HepG2 (cell line): Measurements from ENCODE around the gene ADM. TPM values are rescaled to one million over a fixed set of nuclear protein-coding genes. Genes with fewer than 3 reads are reported as not detected.

Experiments
- ATF1 ChIP-seq: IDR thresholded peaks from 2 replicates; pipeline ENCODE4 v1.6.1; 2016; ENCODE audit warnings: mild to moderate bottlenecking, control low read depth
- EEA1 ChIP-seq: sonication (generic); formaldehyde crosslinking; IDR thresholded peaks from 2 replicates; pipeline ENCODE4 v1.5.1; 2020; ENCODE audit warnings: mild to moderate bottlenecking, missing genetic modification reagents, borderline replicate concordance
- GTF3A ChIP-seq: sonication (generic); formaldehyde crosslinking; conservative IDR thresholded peaks from 2 replicates; pipeline ENCODE4 v1.4.0; 2020; ENCODE audit warnings: mild to moderate bottlenecking, missing genetic modification reagents
- HNRNPH1 ChIP-seq: fragments of 200-400 bp; formaldehyde crosslinking; optimal IDR thresholded peaks from 2 replicates; pipeline ENCODE3; 2017; ENCODE audit warnings: mild to moderate bottlenecking, low read depth, low read length
- HNRNPUL1 ChIP-seq: fragments of 200-400 bp; formaldehyde crosslinking; IDR thresholded peaks from 2 replicates; pipeline ENCODE4 v1.6.1; 2017; ENCODE audit warnings: low read depth, mild to moderate bottlenecking, low read length, moderate library complexity
- HOXA3 ChIP-seq: sonication (generic); formaldehyde crosslinking; IDR thresholded peaks from 2 replicates; pipeline ENCODE4 v1.5.0; 2020; ENCODE audit warnings: missing genetic modification reagents
- KDM4B ChIP-seq: sonication (generic); formaldehyde crosslinking; IDR thresholded peaks from 2 replicates; pipeline ENCODE4 v1.4.0; 2020; ENCODE audit warnings: missing genetic modification reagents
- MAZ ChIP-seq, 2 experiments: sonication (generic) in 1 of 2; formaldehyde crosslinking in 1 of 2; IDR thresholded peaks; 2 replicates each; pipeline versions ENCODE4 v1.5.0 to v1.6.1; 2012 to 2020; ENCODE audit warnings: low read depth in 2 of 2, mild to moderate bottlenecking in 2 of 2, borderline replicate concordance in 1 of 2, improper control_type of control experiment in 1 of 2, low read length in 1 of 2, missing genetic modification reagents in 1 of 2, moderate library complexity in 1 of 2
- PRMT3 ChIP-seq: sonication (generic); formaldehyde crosslinking; IDR thresholded peaks from 2 replicates; pipeline ENCODE4 v1.8.1; 2022; ENCODE audit warnings: low read depth, mild to moderate bottlenecking, moderate library complexity, missing genetic modification reagents, borderline replicate concordance
- RBAK ChIP-seq: sonication (generic); formaldehyde crosslinking; IDR thresholded peaks from 2 replicates; pipeline ENCODE4 v1.5.1; 2020; ENCODE audit warnings: mild to moderate bottlenecking, missing genetic modification reagents
- REXO4 ChIP-seq: sonication (generic); formaldehyde crosslinking; IDR thresholded peaks from 2 replicates; pipeline ENCODE4 v1.8.0; 2022; ENCODE audit warnings: missing genetic modification reagents, mild to moderate bottlenecking, borderline replicate concordance
- RFXAP ChIP-seq: sonication (generic); formaldehyde crosslinking; IDR thresholded peaks from 2 replicates; pipeline ENCODE4 v1.4.0; 2020; ENCODE audit warnings: missing genetic modification reagents, borderline replicate concordance
- SIX1 ChIP-seq: sonication (generic); formaldehyde crosslinking; IDR thresholded peaks from 2 replicates; pipeline ENCODE4 v1.4.0; 2020; ENCODE audit warnings: missing genetic modification reagents, borderline replicate concordance
- SNAI1 ChIP-seq: sonication (generic); formaldehyde crosslinking; IDR thresholded peaks from 2 replicates; pipeline ENCODE4 v1.5.0; 2020; ENCODE audit warnings: mild to moderate bottlenecking, missing genetic modification reagents, borderline replicate concordance
- SYNCRIP ChIP-seq: fragments of 200-400 bp; formaldehyde crosslinking; IDR thresholded peaks from 2 replicates; pipeline ENCODE4 v1.6.1; 2018; ENCODE audit warnings: mild to moderate bottlenecking, low read depth, low read length; ENCODE audit not compliant: insufficient read depth
- ZFP36 ChIP-seq: fragments of 150-350 bp; IDR thresholded peaks from 2 replicates; pipeline ENCODE4 v1.6.1; 2018; ENCODE audit warnings: borderline replicate concordance, low read length, low read depth; ENCODE audit not compliant: partially characterized antibody
- ZFP36L2 ChIP-seq: sonication (generic); formaldehyde crosslinking; IDR thresholded peaks from 2 replicates; pipeline ENCODE4 v1.4.0; 2020; ENCODE audit warnings: missing genetic modification reagents
- ZNF672 ChIP-seq: sonication (generic); formaldehyde crosslinking; IDR thresholded peaks from 2 replicates; pipeline ENCODE4 v1.8.1; 2022; ENCODE audit warnings: missing genetic modification reagents
- polyA plus RNA-seq, 8 experiments: library from polyadenylated mRNA; depleted of rRNA in 3 of 8; stranded (reverse) in 7 of 8; unstranded in 1 of 8; fragments of >200 nt; fragmentation: Illumina TruSeq in 4 of 8; extraction: Trizol in 4 of 8; gene quantifications; 2 replicates each; pipeline versions ENCODE4 v1.2.1 to v1.2.3, GENCODE V29; 2011 to 2016; ENCODE audit warnings: low read depth in 4 of 8, missing spikeins in 1 of 8, mixed read lengths in 1 of 8; ENCODE audit not compliant: insufficient read depth in 1 of 8
- total RNA-seq, 5 experiments: library from RNA; depleted of rRNA; stranded (reverse); fragments of >200 nt; fragmentation: Illumina TruSeq; extraction: Trizol; gene quantifications; 2 replicates each; pipeline ENCODE4 v1.2.3, GENCODE V29; 2016; ENCODE audit warnings: low read depth in 1 of 5
- TF ChIP-seq, protein P1 (sequence below): sonication (generic); formaldehyde crosslinking; IDR thresholded peaks from one replicate; pipeline ENCODE4 v1.5.1; 2020; ENCODE audit warnings: mild to moderate bottlenecking, missing genetic modification reagents; ENCODE audit errors: not compliant biosample characterization
- TF ChIP-seq, protein P2 (sequence below): IDR thresholded peaks from 2 replicates; pipeline ENCODE4 v1.6.1; 2012; ENCODE audit warnings: inconsistent platforms

Gene ADM
- total and polyA plus RNA-seq, 2 of the 13 experiments (the other 11 are each of a cell fraction or from before 2014, with no cell fraction given): 10.7 to 26.1 TPM

DNA sequence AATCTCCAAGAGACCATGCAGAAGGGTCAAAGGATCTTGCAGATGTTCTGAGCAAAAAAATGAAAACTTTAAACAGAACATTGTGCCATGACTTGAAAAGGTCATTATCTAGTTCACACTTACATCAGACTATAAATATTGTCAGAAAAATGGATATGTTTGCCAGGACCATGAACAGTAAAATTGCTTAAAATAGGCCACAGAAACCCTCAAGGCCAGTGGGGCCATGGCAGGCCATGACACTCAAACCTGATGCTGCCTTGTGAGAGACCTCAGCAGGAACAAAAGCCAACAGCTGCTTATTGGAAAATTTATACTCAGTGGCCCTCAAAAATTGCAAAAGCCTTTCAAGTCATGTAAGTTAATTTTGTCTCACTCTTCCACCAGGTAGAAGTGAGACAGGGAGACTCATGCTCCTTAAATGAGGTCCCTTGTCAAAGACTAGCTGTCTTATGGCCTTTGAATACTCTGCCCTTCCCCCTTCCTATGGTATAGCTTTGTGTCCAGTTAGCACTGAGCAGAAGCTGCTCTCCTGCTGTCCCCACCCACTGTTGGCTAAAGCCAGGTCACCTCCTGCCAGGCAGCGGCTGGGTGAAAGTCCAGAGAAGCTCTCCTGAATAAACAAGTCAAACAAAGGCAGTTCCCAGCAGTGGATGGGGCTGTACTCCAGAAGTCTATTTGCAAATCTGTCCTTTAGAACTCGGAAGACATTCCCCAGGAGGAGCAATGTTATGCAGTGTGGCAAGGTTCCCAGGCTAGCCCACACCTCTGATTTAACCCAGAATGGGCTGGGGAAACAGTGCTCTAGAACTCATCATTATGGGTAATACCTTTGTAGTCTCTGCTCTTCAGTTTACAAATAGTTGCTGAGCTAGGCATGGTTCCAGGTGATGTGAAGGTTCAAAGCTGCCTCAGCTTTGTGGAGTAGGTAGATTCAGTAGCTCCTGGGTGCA lies 21.4 kb downstream of the ADM start (continued):
- TF ChIP-seq HNRNPH1 (no peak), SIX1 (CRISPR knock-in tag) (0 out of 2 replicates have a peak, but pooled peaks have one; percentile 38), SNAI1 (no peak; the same call in 1 of the 2 replicates), RBAK (CRISPR knock-in tag) (no peak), GTF3A (CRISPR knock-in tag) (no peak), ZFP36L2 (0 out of 2 replicates have a peak, but pooled peaks have one; percentile 53), PRMT3 (CRISPR knock-in tag) (no peak), KDM4B (CRISPR knock-in tag) (peak; percentile 66; the same call in 1 of the 2 replicates), REXO4 (CRISPR knock-in tag) (no peak), ZFP36 (no peak), SYNCRIP (no peak), HOXA3 (CRISPR knock-in tag) (peak; percentile 84), RFXAP (peak; percentile 87; the same call in 1 of the 2 replicates), ZNF672 (CRISPR knock-in tag) (no peak), HNRNPUL1 (no peak), MAZ (IDR thresholded peaks at IDR 0.05; ENCODE audit: borderline replicate concordance, low read depth, low read length) (no peak), MAZ (CRISPR knock-in tag; IDR thresholded peaks at IDR 0.05; ENCODE audit: low read depth) (no peak; the same call in none of the 2 replicates), EEA1 (CRISPR knock-in tag) (no peak), ATF1 (0 out of 2 replicates have a peak, but pooled peaks have one; percentile 49)
- TF ChIP-seq, protein P1, sequence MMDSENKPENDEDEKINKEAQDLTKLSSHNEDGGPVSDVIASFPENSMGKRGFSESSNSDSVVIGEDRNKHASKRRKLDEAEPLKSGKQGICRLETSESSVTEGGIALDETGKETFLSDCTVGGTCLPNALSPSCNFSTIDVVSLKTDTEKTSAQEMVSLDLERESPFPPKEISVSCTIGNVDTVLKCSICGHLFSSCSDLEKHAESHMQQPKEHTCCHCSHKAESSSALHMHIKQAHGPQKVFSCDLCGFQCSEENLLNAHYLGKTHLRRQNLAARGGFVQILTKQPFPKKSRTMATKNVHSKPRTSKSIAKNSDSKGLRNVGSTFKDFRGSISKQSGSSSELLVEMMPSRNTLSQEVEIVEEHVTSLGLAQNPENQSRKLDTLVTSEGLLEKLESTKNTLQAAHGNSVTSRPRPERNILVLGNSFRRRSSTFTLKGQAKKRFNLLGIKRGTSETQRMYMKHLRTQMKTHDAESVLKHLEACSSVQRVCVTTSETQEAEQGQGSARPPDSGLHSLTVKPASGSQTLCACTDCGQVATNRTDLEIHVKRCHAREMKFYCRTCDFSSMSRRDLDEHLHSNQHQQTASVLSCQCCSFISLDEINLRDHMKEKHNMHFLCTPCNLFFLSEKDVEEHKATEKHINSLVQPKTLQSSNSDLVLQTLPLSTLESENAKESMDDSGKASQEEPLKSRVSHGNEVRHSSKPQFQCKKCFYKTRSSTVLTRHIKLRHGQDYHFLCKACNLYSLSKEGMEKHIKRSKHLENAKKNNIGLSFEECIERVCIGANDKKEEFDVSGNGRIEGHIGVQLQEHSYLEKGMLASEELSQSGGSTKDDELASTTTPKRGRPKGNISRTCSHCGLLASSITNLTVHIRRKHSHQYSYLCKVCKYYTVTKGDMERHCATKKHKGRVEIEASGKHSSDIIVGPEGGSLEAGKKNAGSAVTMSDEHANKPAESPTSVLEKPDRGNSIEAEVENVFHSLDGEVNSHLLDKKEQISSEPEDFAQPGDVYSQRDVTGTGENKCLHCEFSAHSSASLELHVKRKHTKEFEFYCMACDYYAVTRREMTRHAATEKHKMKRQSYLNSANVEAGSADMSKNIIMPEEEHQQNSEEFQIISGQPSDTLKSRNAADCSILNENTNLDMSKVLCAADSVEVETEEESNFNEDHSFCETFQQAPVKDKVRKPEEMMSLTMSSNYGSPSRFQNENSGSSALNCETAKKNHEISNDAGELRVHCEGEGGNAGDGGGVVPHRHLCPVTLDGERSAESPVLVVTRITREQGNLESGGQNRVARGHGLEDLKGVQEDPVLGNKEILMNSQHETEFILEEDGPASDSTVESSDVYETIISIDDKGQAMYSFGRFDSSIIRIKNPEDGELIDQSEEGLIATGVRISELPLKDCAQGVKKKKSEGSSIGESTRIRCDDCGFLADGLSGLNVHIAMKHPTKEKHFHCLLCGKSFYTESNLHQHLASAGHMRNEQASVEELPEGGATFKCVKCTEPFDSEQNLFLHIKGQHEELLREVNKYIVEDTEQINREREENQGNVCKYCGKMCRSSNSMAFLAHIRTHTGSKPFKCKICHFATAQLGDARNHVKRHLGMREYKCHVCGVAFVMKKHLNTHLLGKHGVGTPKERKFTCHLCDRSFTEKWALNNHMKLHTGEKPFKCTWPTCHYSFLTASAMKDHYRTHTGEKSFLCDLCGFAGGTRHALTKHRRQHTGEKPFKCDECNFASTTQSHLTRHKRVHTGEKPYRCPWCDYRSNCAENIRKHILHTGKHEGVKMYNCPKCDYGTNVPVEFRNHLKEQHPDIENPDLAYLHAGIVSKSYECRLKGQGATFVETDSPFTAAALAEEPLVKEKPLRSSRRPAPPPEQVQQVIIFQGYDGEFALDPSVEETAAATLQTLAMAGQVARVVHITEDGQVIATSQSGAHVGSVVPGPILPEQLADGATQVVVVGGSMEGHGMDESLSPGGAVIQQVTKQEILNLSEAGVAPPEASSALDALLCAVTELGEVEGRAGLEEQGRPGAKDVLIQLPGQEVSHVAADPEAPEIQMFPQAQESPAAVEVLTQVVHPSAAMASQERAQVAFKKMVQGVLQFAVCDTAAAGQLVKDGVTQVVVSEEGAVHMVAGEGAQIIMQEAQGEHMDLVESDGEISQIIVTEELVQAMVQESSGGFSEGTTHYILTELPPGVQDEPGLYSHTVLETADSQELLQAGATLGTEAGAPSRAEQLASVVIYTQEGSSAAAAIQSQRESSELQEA (CRISPR knock-in tag): no peak
- TF ChIP-seq, protein P2, sequence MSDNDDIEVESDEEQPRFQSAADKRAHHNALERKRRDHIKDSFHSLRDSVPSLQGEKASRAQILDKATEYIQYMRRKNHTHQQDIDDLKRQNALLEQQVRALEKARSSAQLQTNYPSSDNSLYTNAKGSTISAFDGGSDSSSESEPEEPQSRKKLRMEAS: peak; percentile 56; the same call in 1 of the 2 replicates
